Upper lobe of right lung (tissue), 1 donor: ENCODE measurements around the gene EGFL8. TPM values are rescaled to one million over a fixed set of nuclear protein-coding genes. Genes with fewer than 3 reads are reported as not detected.
"Not testable (repeated sequence)": the region's sequence is repeated elsewhere in the genome, so short reads cannot be mapped to it uniquely, and the experiment has no call there.

Source experiments
- ATAC-seq: fragments of 200-7000 bp; cut with Tn5 transposase; one replicate; pipeline ENCODE4 v1.9.1; 2020; ENCODE audit warnings: mild to moderate bottlenecking, moderate library complexity
- DNase-seq: peaks from one replicate; pipeline ENCODE4 v3.0.0-alpha.2; 2020
- H3K27ac ChIP-seq: fragments of 200-600 bp; one replicate; pipeline ENCODE4 v1.8.0; 2022
- H3K27me3 ChIP-seq: fragments of 200-600 bp; one replicate; pipeline ENCODE4 v1.8.0; 2022; ENCODE audit warnings: mild to moderate bottlenecking
- H3K36me3 ChIP-seq: fragments of 200-600 bp; one replicate; pipeline ENCODE4 v1.8.0; 2022
- H3K4me1 ChIP-seq: fragments of 200-600 bp; one replicate; pipeline ENCODE4 v1.8.0; 2022
- H3K4me3 ChIP-seq: fragments of 200-600 bp; one replicate; pipeline ENCODE4 v1.8.0; 2022; ENCODE audit warnings: mild to moderate bottlenecking
- H3K9me3 ChIP-seq: fragments of 200-600 bp; one replicate; pipeline ENCODE4 v1.8.0; 2022
- CTCF ChIP-seq: fragments of 200-600 bp; IDR thresholded peaks from one replicate; pipeline ENCODE4 v1.8.0; 2022; ENCODE audit warnings: antibody characterized with exemption
- intact Hi-C: fragments of 100-400 bp; cut with DNase I; formaldehyde crosslinking; loops from one replicate; pipeline ENCODE4 v1.11.0; 2022
- total RNA-seq: library from RNA; stranded (reverse); fragmentation: NEBNext Ultra II Directional; extraction: Animal tissue kit (Norgen Biotek cat#: 25700); gene quantifications from one replicate; pipeline ENCODE4 v1.2.1, GENCODE V29; 2021
- donor health status: DM: no; HTN: yes; CAD: no; lungs with severe emphysema.

EGFL8 gene
- total RNA-seq, 1 donor from 2014 or later = 14.5 TPM

- Histone ChIP-seq H3K27ac (peak within 1 kb of the TSS; percentile 91), H3K4me1 (peaks cover 56% of the 10 kb centered on the region), H3K27me3 (no peaks in the 10 kb centered on the region), H3K9me3 (no peaks in the 10 kb centered on the region), H3K4me3 (peak within 1 kb of the TSS; percentile 66), H3K36me3 (peaks cover 3% of the 10 kb centered on the region)
- TF ChIP-seq CTCF = no peak
- DNase-seq (peak; percentile 88), ATAC-seq (no peak)
- intact Hi-C loops = no loop called here
Measured at GRCh38 chr6:32192608-32193039, 28.2 kb downstream of the EGFL8 start, which contains the start of gene GPSM3. TSS of gene GPSM3 (minus strand) at chr6:32192643. CDS start at chr6:32192513, 130 bp downstream.

DNA sequence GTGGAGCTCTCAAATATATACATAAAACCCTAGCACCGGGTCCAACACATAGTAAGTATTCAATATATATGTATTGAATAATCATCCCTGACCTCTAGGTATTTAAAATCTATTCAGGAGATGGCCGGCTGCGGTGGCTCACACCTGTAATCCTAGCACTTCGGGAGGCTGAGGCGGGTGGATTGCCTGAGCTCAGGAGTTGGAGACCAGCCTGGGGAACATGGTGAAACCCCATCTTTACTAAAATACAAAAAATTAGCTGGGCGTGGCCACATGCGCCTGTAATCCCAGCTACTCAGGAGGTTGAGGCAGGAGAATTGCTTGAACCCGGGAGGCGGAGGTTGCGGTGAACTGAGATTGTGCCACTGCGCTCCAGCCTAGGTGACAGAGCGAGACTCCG lies 28.7 kb downstream of the EGFL8 start:
- ATAC-seq, H3K9me3 ChIP-seq, intact Hi-C loops, H3K36me3 ChIP-seq, DNase-seq, H3K27me3 ChIP-seq: not testable (repeated sequence)
- Histone ChIP-seq H3K4me1 (peaks cover 55% of the 10 kb centered on the region), H3K27ac (peak overlapping the region; percentile 91), H3K4me3 (peak overlapping the region; percentile 66)

- TF ChIP-seq CTCF = no peak
- ATAC-seq = no peak
- no peak overlapping the region for H3K4me3 ChIP-seq
- H3K9me3 ChIP-seq = no peaks in the 10 kb centered on the region
- H3K4me1 ChIP-seq = peaks cover 44% of the 10 kb centered on the region
- H3K27me3 ChIP-seq = no peaks in the 10 kb centered on the region
- intact Hi-C loops = no loop called here
- DNase-seq = no peak
- peak overlapping the region; percentile 87 for H3K27ac ChIP-seq
- H3K36me3 ChIP-seq = no peaks in the 10 kb centered on the region
Measured at GRCh38 chr6:32194388-32194787, 30.0 kb downstream of the EGFL8 start.

DNA sequence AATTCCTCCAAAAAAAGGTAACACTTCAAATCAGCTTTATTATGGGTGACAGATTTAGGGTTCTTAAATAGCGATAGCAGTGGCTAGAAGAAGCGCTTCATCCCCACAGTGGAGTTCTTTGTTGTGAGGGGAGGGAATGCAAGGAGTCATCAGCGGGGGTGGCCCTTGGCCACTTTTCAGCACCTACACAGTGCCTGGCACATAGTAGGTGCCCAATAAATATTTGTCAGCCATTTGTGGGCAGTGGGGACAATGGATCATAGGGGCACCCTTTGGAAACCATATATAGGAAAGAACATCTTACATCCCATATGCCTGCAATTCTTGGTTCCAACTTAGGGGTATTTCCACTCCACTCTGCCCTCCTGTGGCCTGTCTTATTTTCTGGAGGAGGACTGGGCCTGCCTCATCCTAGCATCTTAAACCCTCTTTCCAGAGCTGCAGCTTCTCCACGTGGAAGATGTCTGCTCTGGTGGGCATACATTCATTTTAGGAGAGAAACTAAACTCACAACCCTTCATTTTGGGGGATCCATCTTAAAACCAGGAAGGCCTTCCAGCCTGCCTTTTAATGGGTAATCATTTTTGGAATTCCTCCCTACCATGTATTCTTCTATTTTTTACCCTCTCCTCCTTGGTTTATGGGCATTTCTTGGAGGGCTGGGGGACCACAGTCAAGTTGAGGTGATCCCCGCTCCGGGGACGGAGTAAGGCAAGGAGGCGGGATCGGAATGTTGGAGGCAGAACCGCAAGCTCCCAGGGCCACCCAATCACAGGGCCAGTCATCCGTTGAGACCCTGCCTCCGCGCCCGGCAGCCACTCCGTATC lies 30.6 kb downstream of the EGFL8 start:
- no peak for DNase-seq
- intact Hi-C loops = no loop called here

GRCh38 chr6:32195652-32195901 lies 31.2 kb downstream of the EGFL8 start:
- peaks cover 42% of the 10 kb centered on the region for H3K4me1 ChIP-seq
- H3K4me3 ChIP-seq = peak overlapping the region; percentile 86
- no peaks in the 10 kb centered on the region for H3K36me3 ChIP-seq

More for the DNA sequence above, 30.6 kb downstream of the EGFL8 start:
- Histone ChIP-seq H3K36me3 (no peaks in the 10 kb centered on the region), H3K27me3 (no peaks in the 10 kb centered on the region), H3K4me3 (peak overlapping the region; percentile 56), H3K4me1 (peaks cover 44% of the 10 kb centered on the region), H3K9me3 (no peaks in the 10 kb centered on the region), H3K27ac (peak overlapping the region; percentile 87)
- ATAC-seq = no peak
- peak; percentile 38 for TF ChIP-seq CTCF

More at GRCh38 chr6:32195652-32195901, 31.2 kb downstream of the EGFL8 start:
- TF ChIP-seq CTCF = peak; percentile 51
- intact Hi-C loops = no loop called here
- ATAC-seq (peak; percentile 94), DNase-seq (peak; percentile 100)
- Histone ChIP-seq H3K27me3 (no peaks in the 10 kb centered on the region), H3K27ac (peak overlapping the region; percentile 100), H3K9me3 (no peaks in the 10 kb centered on the region)
